DOHH2 (cell line): ENCODE data around the gene ADAM8.

ENCODE experiments used
- H3F3A ChIP-seq: fragments of 200-600 bp; sonication (generic), shearing (Covaris generic); 2 replicates; pipeline ENCODE4 v1.6.0; 2016; ENCODE audit warnings: antibody characterized with exemption, mild to moderate bottlenecking; ENCODE audit not compliant: control insufficient read depth, insufficient read depth
- H3K27ac ChIP-seq: fragments of 200-600 bp; sonication (generic); 2 replicates; pipeline ENCODE4 v1.5.1; 2014; ENCODE audit warnings: low read depth, mild to moderate bottlenecking, low read length, moderate library complexity
- H3K27me3 ChIP-seq: fragments of 200-600 bp; sonication (generic); 2 replicates; pipeline ENCODE4 v1.6.1; 2014; ENCODE audit warnings: mild to moderate bottlenecking, low read length, mixed read lengths; ENCODE audit not compliant: control insufficient read depth
- H3K36me3 ChIP-seq: fragments of 200-600 bp; sonication (generic); 2 replicates; pipeline ENCODE4 v1.6.1; 2014; ENCODE audit warnings: mild to moderate bottlenecking, low read length, moderate library complexity, mixed read lengths; ENCODE audit not compliant: control insufficient read depth
- H3K4me1 ChIP-seq: fragments of 200-600 bp; sonication (generic); 2 replicates; pipeline ENCODE4 v1.6.1; 2014; ENCODE audit warnings: mild to moderate bottlenecking, low read length, mixed read lengths; ENCODE audit not compliant: control insufficient read depth
- H3K4me2 ChIP-seq: fragments of 200-600 bp; sonication (generic); 2 replicates; pipeline ENCODE4 v1.6.0; 2014; ENCODE audit warnings: mild to moderate bottlenecking, low read length, moderate library complexity
- H3K4me3 ChIP-seq: fragments of 200-600 bp; sonication (generic); 2 replicates; pipeline ENCODE4 v1.5.1; 2014; ENCODE audit warnings: mild to moderate bottlenecking, low read length, mixed read lengths
- H3K79me2 ChIP-seq: fragments of 200-600 bp; sonication (generic); 2 replicates; pipeline ENCODE4 v1.6.1; 2014; ENCODE audit warnings: mild to moderate bottlenecking, low read length, mixed read lengths; ENCODE audit not compliant: control insufficient read depth
- H3K9me2 ChIP-seq: fragments of 200-600 bp; sonication (generic); replicated peaks from 2 replicates; pipeline ENCODE4 v1.6.1; 2014; ENCODE audit warnings: mild to moderate bottlenecking, low read length, mixed read lengths; ENCODE audit not compliant: control insufficient read depth
- H3K9me3 ChIP-seq: fragments of 200-600 bp; sonication (generic); 2 replicates; pipeline ENCODE4 v1.6.1; 2014; ENCODE audit warnings: antibody characterized with exemption, low read length, mixed read lengths; ENCODE audit not compliant: control insufficient read depth, insufficient read depth
- H4K20me1 ChIP-seq: fragments of 200-600 bp; sonication (generic); 2 replicates; pipeline ENCODE4 v1.6.0; 2014; ENCODE audit warnings: low read depth, mild to moderate bottlenecking, antibody characterized with exemption, low read length, moderate library complexity; ENCODE audit not compliant: control insufficient read depth, insufficient read depth
- EZH2phosphoT487 ChIP-seq: fragments of 200-600 bp; sonication (generic); IDR thresholded peaks from 2 replicates; pipeline ENCODE4 v1.6.1; 2017; ENCODE audit warnings: borderline replicate concordance, mild to moderate bottlenecking, antibody characterized with exemption, low read length, moderate library complexity, mixed read lengths
- TF ChIP-seq, protein P1 (sequence below): fragments of 200-600 bp; sonication (generic); IDR thresholded peaks from one replicate; pipeline ENCODE4 v1.5.1; 2014; ENCODE audit warnings: antibody characterized with exemption, mild to moderate bottlenecking, low read depth, low read length; ENCODE audit not compliant: poor library complexity, severe bottlenecking

The ADAM8 gene

DNA sequence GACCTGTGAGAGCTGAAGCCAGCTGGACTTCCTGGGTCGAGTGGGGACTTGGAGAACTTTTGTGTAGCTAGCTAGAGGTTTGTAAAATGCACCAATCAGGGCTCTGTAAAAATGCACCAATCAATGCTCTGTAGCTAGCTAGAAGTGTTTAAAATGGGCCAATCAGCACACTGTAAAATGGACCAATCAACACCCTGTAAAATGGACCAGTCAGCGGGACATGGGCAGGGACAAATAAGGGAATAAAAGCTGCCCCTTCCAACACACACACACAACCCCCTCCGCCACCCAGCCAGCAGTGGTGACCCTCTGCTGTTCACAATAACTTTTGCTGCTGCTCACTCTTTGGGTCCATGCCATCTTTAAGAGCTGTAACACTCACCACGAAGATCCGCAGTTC lies 39.2 kb upstream of the ADAM8 start:
- no peak overlapping the region for H3K4me2 ChIP-seq
- H4K20me1 ChIP-seq: no peaks in the 10 kb centered on the region
- TF ChIP-seq, protein P1, sequence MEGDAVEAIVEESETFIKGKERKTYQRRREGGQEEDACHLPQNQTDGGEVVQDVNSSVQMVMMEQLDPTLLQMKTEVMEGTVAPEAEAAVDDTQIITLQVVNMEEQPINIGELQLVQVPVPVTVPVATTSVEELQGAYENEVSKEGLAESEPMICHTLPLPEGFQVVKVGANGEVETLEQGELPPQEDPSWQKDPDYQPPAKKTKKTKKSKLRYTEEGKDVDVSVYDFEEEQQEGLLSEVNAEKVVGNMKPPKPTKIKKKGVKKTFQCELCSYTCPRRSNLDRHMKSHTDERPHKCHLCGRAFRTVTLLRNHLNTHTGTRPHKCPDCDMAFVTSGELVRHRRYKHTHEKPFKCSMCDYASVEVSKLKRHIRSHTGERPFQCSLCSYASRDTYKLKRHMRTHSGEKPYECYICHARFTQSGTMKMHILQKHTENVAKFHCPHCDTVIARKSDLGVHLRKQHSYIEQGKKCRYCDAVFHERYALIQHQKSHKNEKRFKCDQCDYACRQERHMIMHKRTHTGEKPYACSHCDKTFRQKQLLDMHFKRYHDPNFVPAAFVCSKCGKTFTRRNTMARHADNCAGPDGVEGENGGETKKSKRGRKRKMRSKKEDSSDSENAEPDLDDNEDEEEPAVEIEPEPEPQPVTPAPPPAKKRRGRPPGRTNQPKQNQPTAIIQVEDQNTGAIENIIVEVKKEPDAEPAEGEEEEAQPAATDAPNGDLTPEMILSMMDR: no peak
- no peak for TF ChIP-seq EZH2phosphoT487
- H3K79me2 ChIP-seq: no peaks in the 10 kb centered on the region
- no peaks in the 10 kb centered on the region for H3K9me2 ChIP-seq
- no peaks in the 10 kb centered on the region for H3K27me3 ChIP-seq
- peaks cover 10% of the 10 kb centered on the region for H3K4me1 ChIP-seq
- H3K27ac ChIP-seq: no peak overlapping the region
- no peaks in the 10 kb centered on the region for H3F3A ChIP-seq
- H3K36me3 ChIP-seq: peaks cover 20% of the 10 kb centered on the region
- peaks cover 2% of the 10 kb centered on the region; the same call in 1 of the 2 replicates for H3K9me3 ChIP-seq
- H3K4me3 ChIP-seq: no peak overlapping the region

DNA sequence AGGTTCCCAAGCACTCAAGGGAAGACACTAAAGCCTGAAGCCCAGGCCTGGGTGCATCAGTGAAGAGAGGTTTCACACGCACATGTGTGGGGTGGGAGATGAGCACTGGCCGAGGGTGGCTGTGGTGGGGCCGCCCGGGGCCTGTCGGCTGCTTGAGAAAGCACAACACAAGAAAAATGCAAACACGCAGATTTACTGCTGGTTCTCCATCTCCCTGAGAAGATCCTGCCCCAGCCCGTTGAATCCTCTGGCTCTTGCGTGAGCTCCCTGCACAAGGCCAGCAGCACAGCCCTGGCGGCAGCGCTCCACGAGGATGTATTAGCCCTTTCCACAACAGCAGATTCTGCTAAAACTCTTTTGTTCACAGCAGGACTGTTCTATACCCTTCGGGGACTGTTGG lies 38.2 kb upstream of the ADAM8 start:
- Histone ChIP-seq H3K27me3 (no peaks in the 10 kb centered on the region), H3F3A (no peaks in the 10 kb centered on the region), H3K4me1 (peaks cover 10% of the 10 kb centered on the region), H3K9me3 (no peaks in the 10 kb centered on the region), H4K20me1 (no peaks in the 10 kb centered on the region), H3K36me3 (peaks cover 29% of the 10 kb centered on the region), H3K9me2 (no peaks in the 10 kb centered on the region), H3K27ac (no peak overlapping the region), H3K4me2 (no peak overlapping the region), H3K4me3 (no peak overlapping the region), H3K79me2 (no peaks in the 10 kb centered on the region)
- TF ChIP-seq, protein P1: no peak
- TF ChIP-seq EZH2phosphoT487: no peak

DNA sequence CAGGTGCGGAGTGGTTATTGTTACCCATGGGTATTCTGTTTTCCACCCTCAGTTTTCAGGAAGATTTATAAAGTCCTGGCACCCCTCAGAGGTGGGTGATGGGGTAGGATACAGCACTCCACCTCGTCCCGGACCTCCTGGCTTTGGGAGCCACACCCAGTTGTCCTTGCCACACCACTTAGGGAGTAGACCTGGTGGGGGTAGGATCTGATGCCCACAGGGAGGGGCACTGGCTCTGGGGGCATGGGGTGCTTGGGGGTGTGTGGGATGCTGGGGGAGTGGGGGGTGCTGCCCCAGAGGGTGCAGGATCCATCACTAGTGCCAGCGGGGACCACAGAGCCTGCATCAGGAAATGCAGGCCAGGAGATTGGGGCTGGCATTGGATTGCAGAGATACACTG lies 36.5 kb upstream of the ADAM8 start:
- H3K4me3 ChIP-seq: no peak overlapping the region
- peaks cover 12% of the 10 kb centered on the region for H3K4me1 ChIP-seq
- no peaks in the 10 kb centered on the region for H3F3A ChIP-seq
- TF ChIP-seq, protein P1: no peak
- no peak for TF ChIP-seq EZH2phosphoT487
- peaks cover 7% of the 10 kb centered on the region for H4K20me1 ChIP-seq
- no peaks in the 10 kb centered on the region for H3K9me3 ChIP-seq
- H3K27ac ChIP-seq: no peak overlapping the region
- H3K9me2 ChIP-seq: no peaks in the 10 kb centered on the region
- H3K79me2 ChIP-seq: peaks cover 10% of the 10 kb centered on the region
- H3K4me2 ChIP-seq: no peak overlapping the region
- H3K36me3 ChIP-seq: peaks cover 39% of the 10 kb centered on the region
- H3K27me3 ChIP-seq: no peaks in the 10 kb centered on the region

DNA sequence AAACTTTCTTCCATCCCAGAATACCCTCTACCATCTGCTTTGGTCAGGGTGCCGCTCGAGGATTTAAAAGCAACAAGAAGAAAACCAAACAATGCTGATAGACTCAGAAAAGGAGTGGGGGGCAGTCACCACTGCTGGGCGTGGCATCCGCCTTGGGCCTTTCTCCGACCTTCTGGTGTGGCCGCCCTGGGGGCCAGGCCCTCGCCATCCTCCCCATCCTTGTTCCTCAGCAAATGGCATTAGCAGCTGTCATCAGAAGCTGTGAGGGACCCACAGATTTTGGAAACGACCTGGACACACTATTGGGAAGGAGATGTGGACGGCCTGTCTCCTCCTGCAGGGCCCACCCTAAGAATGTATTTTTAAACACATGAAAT lies 36.1 kb upstream of the ADAM8 start:
- H3K4me3 ChIP-seq: no peak overlapping the region
- peaks cover 7% of the 10 kb centered on the region for H4K20me1 ChIP-seq
- no peaks in the 10 kb centered on the region for H3K9me3 ChIP-seq
- H3K4me2 ChIP-seq: no peak overlapping the region
- no peaks in the 10 kb centered on the region for H3F3A ChIP-seq
- peaks cover 39% of the 10 kb centered on the region for H3K36me3 ChIP-seq
- no peak overlapping the region for H3K27ac ChIP-seq
- no peaks in the 10 kb centered on the region for H3K27me3 ChIP-seq
- TF ChIP-seq, protein P1: no peak
- TF ChIP-seq EZH2phosphoT487: no peak
- H3K9me2 ChIP-seq: no peaks in the 10 kb centered on the region
- peaks cover 15% of the 10 kb centered on the region for H3K79me2 ChIP-seq
- peaks cover 12% of the 10 kb centered on the region for H3K4me1 ChIP-seq
